HG03565 (cell line): ENCODE results near the gene LSM12.
"Not testable (repeated sequence)": the region's sequence is repeated elsewhere in the genome, so short reads cannot be mapped to it uniquely, and the experiment has no call there.

Experiments used
- ATAC-seq: cut with Tn5 transposase; IDR thresholded peaks from one replicate; pipeline ENCODE4 v1.9.1; 2021; ENCODE audit warnings: mild to moderate bottlenecking, moderate library complexity; ENCODE audit not compliant: unreplicated experiment

Gene LSM12

GRCh38 chr17:44008205-44008909 lies 58.1 kb downstream of the LSM12 start:
- no peak for ATAC-seq

DNA sequence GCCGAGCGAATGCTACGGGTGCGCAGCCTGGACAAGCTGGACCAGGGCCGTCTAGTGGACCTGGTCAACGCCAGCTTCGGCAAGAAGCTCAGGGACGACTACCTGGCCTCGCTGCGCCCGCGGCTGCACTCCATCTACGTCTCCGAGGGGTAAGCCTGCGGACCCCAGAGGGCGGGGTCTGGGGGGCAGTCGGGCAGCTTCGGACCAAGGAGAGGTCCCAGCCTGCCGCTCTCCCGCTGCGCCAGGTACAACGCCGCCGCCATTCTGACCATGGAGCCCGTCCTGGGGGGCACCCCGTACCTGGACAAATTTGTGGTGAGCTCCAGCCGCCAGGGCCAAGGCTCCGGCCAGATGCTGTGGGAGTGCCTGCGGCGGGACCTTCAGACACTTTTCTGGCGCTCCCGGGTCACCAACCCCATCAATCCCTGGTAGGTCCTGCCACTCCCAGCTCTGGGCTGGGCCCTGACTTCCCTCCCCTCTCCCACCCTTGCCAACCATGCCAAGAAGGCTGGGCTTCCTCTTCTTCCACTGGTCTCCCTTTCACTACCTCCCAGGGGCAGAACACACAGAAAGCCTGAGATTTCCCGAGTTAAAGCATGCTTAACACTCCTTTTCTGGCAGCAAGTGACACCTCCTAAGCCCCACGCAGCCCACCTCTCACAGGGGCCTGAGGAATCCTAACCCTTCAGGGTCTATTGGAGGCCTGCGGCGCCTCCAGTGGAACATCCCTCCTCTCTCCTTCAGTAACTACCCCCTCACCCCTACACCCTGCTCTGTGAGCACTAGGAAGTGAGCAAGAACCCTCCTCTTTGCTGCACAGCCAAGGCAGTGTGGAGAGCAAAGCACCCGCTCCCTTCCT lies 58.9 kb downstream of the LSM12 start:
- ATAC-seq: no peak

GRCh38 chr17:44006598-44007345 lies 59.7 kb downstream of the LSM12 start:
- no peak for ATAC-seq

DNA sequence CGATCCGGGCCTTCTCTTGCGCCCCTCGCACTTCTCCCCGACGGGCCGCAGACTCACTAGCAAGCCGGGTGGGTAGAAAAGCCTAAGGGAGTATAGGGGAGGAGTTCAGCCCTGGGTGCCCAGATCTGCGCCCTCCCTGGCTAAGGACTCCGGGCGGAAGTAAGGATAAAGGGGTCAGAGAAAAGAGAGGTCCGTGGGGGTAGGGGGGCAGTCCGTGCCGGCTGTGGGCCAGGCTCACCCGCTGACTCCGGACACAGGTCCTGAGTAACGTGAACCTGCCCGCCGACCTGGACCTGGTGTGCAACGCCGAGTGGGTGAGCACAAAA lies 60.2 kb downstream of the LSM12 start:
- ATAC-seq: no peak

- no peak for ATAC-seq
These were observed 60.8 kb downstream of the LSM12 start for GRCh38 chr17:44005527-44006271.

DNA sequence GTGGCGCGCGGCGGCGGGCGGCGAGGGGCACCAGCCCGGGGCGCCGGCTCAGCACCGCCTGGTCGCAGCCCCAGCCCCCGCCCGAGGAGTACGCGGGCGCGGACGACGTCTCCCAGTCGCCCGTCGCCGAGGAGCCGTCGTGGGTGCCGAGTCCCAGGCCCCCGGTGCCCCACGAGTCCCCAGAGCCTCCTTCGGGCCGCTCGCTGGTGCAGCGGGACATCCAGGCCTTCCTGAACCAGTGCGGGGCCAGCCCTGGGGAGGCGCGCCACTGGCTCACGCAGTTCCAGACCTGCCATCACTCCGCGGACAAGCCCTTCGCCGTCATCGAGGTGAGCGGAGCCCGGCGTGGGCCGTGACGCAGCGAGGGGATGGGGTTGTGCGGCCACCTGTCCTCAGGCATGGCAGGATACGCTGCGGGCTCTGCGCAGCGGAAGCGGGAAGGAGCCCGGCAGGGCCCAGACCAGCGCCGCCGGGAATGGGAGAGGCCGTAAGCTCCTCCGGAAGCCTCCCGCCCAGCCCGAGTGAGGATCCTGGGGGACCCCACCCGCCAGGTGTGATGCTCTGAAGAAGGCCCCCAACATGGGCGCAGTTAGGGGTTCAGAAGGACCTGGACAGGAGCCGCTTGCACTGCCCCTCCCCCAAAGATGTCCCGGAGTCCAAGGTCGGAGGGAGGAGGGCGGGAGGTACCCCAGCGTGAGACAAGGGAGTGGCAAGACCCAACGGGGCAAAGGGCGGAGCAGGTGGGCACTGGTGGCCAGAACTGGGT lies 61.5 kb downstream of the LSM12 start:
- ATAC-seq: no peak

GRCh38 chr17:44004077-44004760 lies 62.3 kb downstream of the LSM12 start, which contains the start of gene NAGS:
Gene NAGS (plus strand): TSS chr17:44004622. CDS start chr17:44004664, 42 bp downstream.
- no peak for ATAC-seq

GRCh38 chr17:44002141-44002848 lies 64.2 kb downstream of the LSM12 start:
- no peak for ATAC-seq

DNA sequence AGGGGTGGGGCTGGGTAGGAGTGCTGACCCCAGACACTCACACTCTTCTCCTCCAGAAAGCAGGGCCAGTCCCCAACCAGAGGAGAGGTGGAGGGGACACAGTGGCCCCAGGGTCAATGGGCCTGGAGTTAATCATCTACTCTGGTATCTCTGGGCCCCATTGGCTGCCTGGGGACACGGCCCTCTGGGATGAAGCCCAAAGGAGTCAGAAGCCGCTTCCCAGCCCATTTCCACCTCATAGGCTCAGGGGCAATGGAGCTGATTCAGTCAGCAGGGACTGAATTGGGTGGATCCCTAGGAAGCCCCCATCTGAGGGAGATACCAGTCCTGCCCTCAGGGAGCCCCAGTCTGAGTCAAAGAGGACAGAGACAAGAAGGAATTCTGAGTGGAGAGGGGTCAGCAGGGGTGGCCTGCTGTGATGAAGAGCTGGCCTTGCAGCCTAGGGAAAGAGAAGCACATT lies 65.0 kb downstream of the LSM12 start:
- ATAC-seq: no peak

- ATAC-seq: no peak
These were observed 65.5 kb downstream of the LSM12 start for GRCh38 chr17:44000871-44001460.

DNA sequence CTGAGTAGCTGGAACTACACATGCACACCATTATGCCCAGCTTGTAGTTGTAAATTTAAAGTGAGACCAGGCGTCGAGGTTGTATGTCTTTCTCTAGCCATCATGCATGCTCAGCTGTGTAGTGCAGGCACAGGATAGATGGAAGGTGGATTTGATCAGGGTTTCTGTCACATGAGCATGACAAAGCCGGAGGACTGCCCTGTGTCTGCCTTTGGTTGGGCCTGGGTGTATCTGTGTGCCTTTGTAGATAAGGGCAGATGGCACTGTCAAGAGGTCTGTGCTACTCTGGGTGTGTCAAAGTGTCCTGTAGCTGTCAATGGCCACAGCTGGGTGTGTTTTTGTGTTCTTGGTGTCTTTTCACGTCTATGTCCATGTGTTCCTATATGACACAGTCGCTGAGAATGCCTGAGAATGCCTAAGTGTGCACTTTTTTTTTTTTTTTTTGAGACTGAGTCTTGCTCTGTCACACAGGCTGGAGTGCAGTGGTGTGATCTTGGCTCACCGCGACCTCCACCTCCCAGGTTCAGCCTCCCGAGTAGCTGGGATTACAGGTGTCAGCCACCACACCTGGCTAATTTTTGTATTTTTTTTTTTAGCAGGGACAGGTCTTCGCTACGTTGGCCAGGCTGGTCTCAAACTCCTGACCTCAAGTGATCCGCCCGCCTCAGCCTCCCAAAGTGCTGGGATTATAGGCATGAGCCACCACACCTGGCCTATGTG lies 66.2 kb downstream of the LSM12 start:
- no peak for ATAC-seq

DNA sequence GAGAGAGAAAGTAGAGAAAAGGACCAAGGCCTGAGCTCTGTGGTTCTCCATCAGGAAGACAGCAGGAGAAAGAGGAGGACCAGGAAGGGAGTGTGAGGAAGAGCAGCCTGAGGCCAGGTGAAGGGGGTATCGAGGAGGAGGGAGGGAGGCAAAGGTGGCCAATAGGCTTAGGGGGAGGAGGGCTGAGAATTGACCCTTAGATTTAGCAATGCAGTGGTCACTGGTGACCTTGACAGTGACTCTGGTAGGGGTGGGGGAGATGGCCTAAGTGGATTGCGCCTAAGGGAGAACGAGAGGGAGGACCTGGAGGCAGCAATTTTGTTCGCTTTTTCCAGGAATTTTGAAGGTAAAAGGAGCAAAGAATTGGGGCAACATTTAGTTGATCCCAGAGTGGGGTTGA lies 67.4 kb downstream of the LSM12 start:
- ATAC-seq: no peak

GRCh38 chr17:43998552-43998951 lies 67.9 kb downstream of the LSM12 start:
- ATAC-seq: no peak

- not testable (repeated sequence) for ATAC-seq
These were observed 69.3 kb downstream of the LSM12 start for GRCh38 chr17:43997180-43997579.

DNA sequence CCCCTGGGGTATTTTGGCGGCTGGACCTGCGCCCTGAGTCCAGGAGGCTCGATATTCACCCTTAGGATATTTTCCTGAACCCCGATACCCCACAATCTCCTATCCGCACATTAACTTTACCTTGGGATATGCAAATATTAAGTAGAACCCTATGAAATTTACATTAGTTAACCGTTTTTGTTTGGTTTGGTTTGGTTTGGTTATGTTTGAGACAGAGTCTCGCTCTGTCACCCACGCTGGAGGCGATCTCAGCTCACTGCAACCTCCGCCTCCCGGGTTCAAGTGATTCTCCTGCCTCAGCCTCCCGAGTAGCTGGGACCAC lies 71.4 kb downstream of the LSM12 start:
- no peak for ATAC-seq

GRCh38 chr17:43994272-43995149 lies 72.0 kb downstream of the LSM12 start:
- ATAC-seq: no peak

DNA sequence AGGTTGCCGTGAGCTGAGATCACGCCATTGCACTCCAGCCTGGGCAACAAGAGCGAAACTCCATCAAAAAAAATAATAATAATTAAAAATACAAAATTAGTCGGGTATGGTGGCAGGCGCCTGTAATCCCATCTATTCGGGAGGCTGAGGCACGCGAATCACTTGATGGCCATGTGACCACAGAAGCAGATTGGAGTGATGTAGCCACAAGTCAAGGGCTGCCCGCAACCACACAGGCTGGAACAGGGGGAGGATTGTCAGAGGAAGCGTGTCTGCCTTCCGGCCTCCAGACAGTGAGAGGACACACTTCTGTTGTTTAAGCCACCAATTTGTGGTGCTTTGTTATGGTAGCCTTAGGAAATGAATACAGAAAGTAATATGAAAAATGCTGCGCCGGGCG lies 73.8 kb downstream of the LSM12 start:
- no peak for ATAC-seq
